HCT116 (cell line): ENCODE results near the gene UPK3A. TPM values are rescaled to one million over a fixed set of nuclear protein-coding genes. Genes with fewer than 3 reads are reported as not detected.

ENCODE experiments used
- ATAC-seq: fragments of 200-7000 bp; cut with Tn5 transposase; 2 replicates; pipeline ENCODE4 v1.9.1; 2020; ENCODE audit warnings: mild to moderate bottlenecking, moderate library complexity
- BruUV-seq: library from RNA; stranded (reverse); fragments of 400-500 nt; replicated peaks from 2 replicates; lab custom pipeline; 2021; lab: Mats Ljungman, UMichigan
- CTCF ChIA-PET: fragments of 300-600 bp; sonication (Branson Sonifier 250); formaldehyde crosslinking; loops from one replicate; lab custom pipeline; 2021; ENCODE audit warnings: antibody characterized with exemption; lab: Charles Lee
- POLR2A ChIA-PET: fragments of 300-600, 350-600 bp; sonication (Branson Sonifier 250); formaldehyde crosslinking; loops from one replicate; lab custom pipeline; 2021; ENCODE audit warnings: antibody characterized with exemption; lab: Charles Lee
- RAD21 ChIA-PET, 2 experiments: fragments of 300-600 bp; sonication (Branson Sonifier 250); formaldehyde crosslinking; loops; one replicate each; lab custom pipeline; 2023; ENCODE audit warnings: low total read pairs in 2 of 2; ENCODE audit not compliant: uncharacterized antibody in 2 of 2, unreplicated experiment in 2 of 2, low non-redundant PET in 1 of 2; lab: Charles Lee
- DNase-seq: peaks from one replicate; pipeline ENCODE4 v3.0.0-alpha.2; 2010; ENCODE audit warnings: low read depth, low spot score
- H2AFZ ChIP-seq: fragments of 200-600 bp; shearing (Covaris generic), sonication (generic); 2 replicates; pipeline ENCODE4 v1.6.1; 2017; ENCODE audit warnings: low read depth, mixed run types, mixed read lengths, antibody characterized with exemption, low read length; ENCODE audit not compliant: poor library complexity, severe bottlenecking
- H3K27ac ChIP-seq: 2 replicates; pipeline ENCODE4 v1.5.1; 2012; ENCODE audit warnings: low read depth, low read length
- H3K27me3 ChIP-seq: fragments of 200-600 bp; sonication (generic); 2 replicates; pipeline ENCODE4 v1.6.1; 2016; ENCODE audit warnings: mixed run types, low read length, mixed read lengths; ENCODE audit not compliant: insufficient read depth
- H3K36me3 ChIP-seq, 2 experiments: fragments of 200-500 bp in 1 of 2; fragments of 200-600 bp in 1 of 2; sonication (Bioruptor generic) in 1 of 2; sonication (generic) in 1 of 2; 2 replicates each; pipeline versions ENCODE4 v1.5.1 to v1.6.1; 2014 to 2016; ENCODE audit warnings: low read length in 2 of 2, inconsistent platforms in 1 of 2, mixed read lengths in 1 of 2, mixed run types in 1 of 2; ENCODE audit not compliant: insufficient read depth in 2 of 2, control insufficient read depth in 1 of 2
- H3K4me1 ChIP-seq, 2 experiments: fragments of 200-600 bp in 1 of 2; sonication (generic) in 1 of 2; 2 replicates each; pipeline versions ENCODE4 v1.5.1 to v1.6.1; 2012 to 2017; ENCODE audit warnings: low read length in 2 of 2, inconsistent platforms in 1 of 2, mild to moderate bottlenecking in 1 of 2, mixed read lengths in 1 of 2, mixed run types in 1 of 2, moderate library complexity in 1 of 2; ENCODE audit not compliant: insufficient read depth in 2 of 2, control insufficient read depth in 1 of 2
- H3K4me2 ChIP-seq: fragments of 200-600 bp; sonication (generic); 2 replicates; pipeline ENCODE4 v1.6.1; 2017; ENCODE audit warnings: mixed run types, low read length, mixed read lengths
- H3K4me3 ChIP-seq, 2 experiments: fragments of 200-600 bp in 1 of 2; sonication (generic) in 1 of 2; replicated peaks in 1 of 2; 2 replicates each; pipeline ENCODE4 v1.5.1; 2011 to 2016; ENCODE audit warnings: low read length in 2 of 2, control low read depth in 1 of 2, low read depth in 1 of 2, mild to moderate bottlenecking in 1 of 2, mixed read lengths in 1 of 2, mixed run types in 1 of 2
- H3K79me2 ChIP-seq: fragments of 200-600 bp; sonication (generic); 2 replicates; pipeline ENCODE4 v1.6.1; 2017; ENCODE audit warnings: mild to moderate bottlenecking, mixed run types, low read length, moderate library complexity, mixed read lengths; ENCODE audit not compliant: insufficient read depth
- H3K9ac ChIP-seq: fragments of 200-600 bp; sonication (generic); 2 replicates; pipeline ENCODE4 v1.6.1; 2016; ENCODE audit warnings: low read length, mixed read lengths
- H3K9me2 ChIP-seq: fragments of 200-600 bp; sonication (generic), shearing (Covaris generic); 2 replicates; pipeline ENCODE4 v1.6.1; 2017; ENCODE audit warnings: mixed run types, mild to moderate bottlenecking, moderate library complexity; ENCODE audit not compliant: insufficient read depth
- H3K9me3 ChIP-seq, 2 experiments: fragments of 200-500 bp in 1 of 2; fragments of 200-600 bp in 1 of 2; sonication (Bioruptor generic) in 1 of 2; sonication (generic) in 1 of 2; 2 replicates each; pipeline ENCODE4 v1.6.1; 2014 to 2017; ENCODE audit warnings: low read length in 2 of 2, mixed read lengths in 2 of 2, inconsistent platforms in 1 of 2, low read depth in 1 of 2, mild to moderate bottlenecking in 1 of 2, mixed run types in 1 of 2, moderate library complexity in 1 of 2; ENCODE audit not compliant: control insufficient read depth in 1 of 2, insufficient read depth in 1 of 2
- H4K20me1 ChIP-seq: fragments of 200-600 bp; sonication (generic), shearing (Covaris generic); 2 replicates; pipeline ENCODE4 v1.6.1; 2017; ENCODE audit warnings: mixed run types, mild to moderate bottlenecking, moderate library complexity; ENCODE audit not compliant: insufficient read depth
- CEBPB ChIP-seq: IDR thresholded peaks from 2 replicates; pipeline ENCODE4 v1.6.1; 2012; ENCODE audit warnings: low read depth
- EGR1 ChIP-seq: IDR thresholded peaks from 2 replicates; pipeline ENCODE4 v1.6.1; 2012; ENCODE audit warnings: low read depth
- EZH2 ChIP-seq: fragments of 200-600 bp; sonication (generic); IDR thresholded peaks from 2 replicates; pipeline ENCODE4 v1.6.1; 2017; ENCODE audit warnings: antibody characterized with exemption, mixed run types
- EZH2phosphoT487 ChIP-seq: fragments of 200-600 bp; IDR thresholded peaks from 2 replicates; pipeline ENCODE4 v1.6.1; 2018; ENCODE audit warnings: antibody characterized with exemption, borderline replicate concordance
- FOSL1 ChIP-seq: IDR thresholded peaks from 2 replicates; pipeline ENCODE4 v1.6.1; 2012; ENCODE audit warnings: low read depth
- JUND ChIP-seq: IDR thresholded peaks from 2 replicates; pipeline ENCODE4 v1.6.1; 2012
- POLR2A ChIP-seq: IDR thresholded peaks from 2 replicates; pipeline ENCODE4 v1.7.0; 2011; ENCODE audit warnings: borderline replicate concordance; ENCODE audit not compliant: insufficient read depth, insufficient read length; ENCODE audit errors: extremely low read depth
- SIN3A ChIP-seq: IDR thresholded peaks from 2 replicates; pipeline ENCODE4 v1.6.1; 2012; ENCODE audit warnings: low read depth
- SP1 ChIP-seq: IDR thresholded peaks from 2 replicates; pipeline ENCODE4 v1.6.1; 2012; ENCODE audit warnings: low read depth
- SRF ChIP-seq: IDR thresholded peaks from 2 replicates; pipeline ENCODE4 v1.6.1; 2012; ENCODE audit warnings: low read depth
- YY1 ChIP-seq: IDR thresholded peaks from 2 replicates; pipeline ENCODE4 v1.6.1; 2011; ENCODE audit warnings: low read length, low read depth, moderate library complexity, mild to moderate bottlenecking; ENCODE audit not compliant: insufficient replicate concordance; ENCODE audit errors: extremely low read depth
- ZNF274 ChIP-seq: fragments of 200-500 bp; sonication (Bioruptor generic); IDR thresholded peaks from 2 replicates; pipeline ENCODE4 v1.6.1; 2014; ENCODE audit warnings: mild to moderate bottlenecking, low read depth, low read length, inconsistent platforms
- intact Hi-C: fragments of 100-400 bp; cut with micrococcal nuclease; formaldehyde crosslinking; loops from 2 replicates; pipeline ENCODE4 v1.10.0; 2022
- total RNA-seq: library from RNA; stranded (reverse); gene quantifications from one replicate; pipeline ENCODE4 v1.2.1, GENCODE V29; 2021; ENCODE audit not compliant: unreplicated experiment
- TF ChIP-seq, protein P1 (sequence below), 3 experiments: fragments of 200-600 bp in 1 of 3; sonication (generic) in 1 of 3; IDR thresholded peaks in 2 of 3; conservative IDR thresholded peaks in 1 of 3; 2 replicates each; pipeline ENCODE4 v1.5.1; 2012 to 2017; ENCODE audit warnings: low read depth in 2 of 3, low read length in 2 of 3, antibody characterized with exemption in 1 of 3, borderline replicate concordance in 1 of 3, control low read depth in 1 of 3, mild to moderate bottlenecking in 1 of 3, mixed read lengths in 1 of 3, mixed run types in 1 of 3, moderate library complexity in 1 of 3; ENCODE audit not compliant: insufficient read depth in 1 of 3
- TF ChIP-seq, protein P2 (sequence below): IDR thresholded peaks from 2 replicates; pipeline ENCODE4 v1.6.1; 2011; ENCODE audit warnings: mild to moderate bottlenecking, low read length, moderate library complexity; ENCODE audit not compliant: insufficient replicate concordance; ENCODE audit errors: extremely low read depth
- TF ChIP-seq, protein P3 (sequence below): IDR thresholded peaks from 2 replicates; pipeline ENCODE4 v1.6.1; 2012; ENCODE audit warnings: low read depth
- TF ChIP-seq, protein P4 (sequence below): IDR thresholded peaks from 2 replicates; pipeline ENCODE4 v1.6.1; 2012
- TF ChIP-seq, protein P5 (sequence below): IDR thresholded peaks from 2 replicates; pipeline ENCODE4 v1.6.1; 2012

The UPK3A gene
- total RNA-seq, 1 experiment from 2014 or later: not detected

DNA sequence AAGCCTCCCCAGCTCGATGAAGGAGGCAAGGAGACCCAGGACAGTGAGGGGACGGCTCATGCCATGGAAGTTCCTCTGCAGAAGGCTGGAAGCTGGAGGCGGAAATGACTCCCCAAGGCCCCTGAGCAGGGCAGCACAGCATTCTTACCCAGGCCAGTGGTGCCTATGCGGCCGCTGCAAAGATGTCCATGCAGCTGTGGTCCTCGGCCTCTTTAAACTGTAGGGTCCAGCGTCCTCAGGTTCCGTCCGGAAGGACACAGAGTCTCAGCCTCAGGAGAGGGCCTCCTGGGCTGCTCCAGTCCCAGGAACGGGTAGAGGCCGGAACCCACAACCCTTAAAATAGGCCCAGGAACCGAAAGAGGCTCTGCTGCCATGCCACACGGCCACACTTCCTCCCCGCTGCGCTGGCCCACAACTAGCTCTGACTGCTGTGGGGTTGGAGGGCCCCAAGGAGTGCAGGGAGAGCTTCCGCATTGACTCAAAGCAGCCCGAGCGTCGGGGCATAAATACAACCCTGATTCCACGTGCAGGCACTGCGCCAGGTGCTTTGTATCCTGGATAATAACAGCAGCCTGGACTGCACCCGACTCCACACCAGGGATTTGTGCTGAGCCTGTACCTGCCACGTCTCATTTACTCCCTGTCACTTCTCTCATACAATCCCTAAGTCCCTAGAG lies 49.5 kb upstream of the UPK3A start (continued):
- TF ChIP-seq, protein P1, sequence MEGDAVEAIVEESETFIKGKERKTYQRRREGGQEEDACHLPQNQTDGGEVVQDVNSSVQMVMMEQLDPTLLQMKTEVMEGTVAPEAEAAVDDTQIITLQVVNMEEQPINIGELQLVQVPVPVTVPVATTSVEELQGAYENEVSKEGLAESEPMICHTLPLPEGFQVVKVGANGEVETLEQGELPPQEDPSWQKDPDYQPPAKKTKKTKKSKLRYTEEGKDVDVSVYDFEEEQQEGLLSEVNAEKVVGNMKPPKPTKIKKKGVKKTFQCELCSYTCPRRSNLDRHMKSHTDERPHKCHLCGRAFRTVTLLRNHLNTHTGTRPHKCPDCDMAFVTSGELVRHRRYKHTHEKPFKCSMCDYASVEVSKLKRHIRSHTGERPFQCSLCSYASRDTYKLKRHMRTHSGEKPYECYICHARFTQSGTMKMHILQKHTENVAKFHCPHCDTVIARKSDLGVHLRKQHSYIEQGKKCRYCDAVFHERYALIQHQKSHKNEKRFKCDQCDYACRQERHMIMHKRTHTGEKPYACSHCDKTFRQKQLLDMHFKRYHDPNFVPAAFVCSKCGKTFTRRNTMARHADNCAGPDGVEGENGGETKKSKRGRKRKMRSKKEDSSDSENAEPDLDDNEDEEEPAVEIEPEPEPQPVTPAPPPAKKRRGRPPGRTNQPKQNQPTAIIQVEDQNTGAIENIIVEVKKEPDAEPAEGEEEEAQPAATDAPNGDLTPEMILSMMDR (IDR thresholded peaks at IDR 0.05 in 2 of 3, conservative IDR thresholded peaks at IDR 0.05 in 1 of 3; ENCODE audit: borderline replicate concordance in 1 of 3, insufficient read depth in 1 of 3, low read depth in 2 of 3, low read length in 2 of 3): no peak
- TF ChIP-seq CEBPB (no peak), EGR1 (no peak)
- TF ChIP-seq, protein P2, sequence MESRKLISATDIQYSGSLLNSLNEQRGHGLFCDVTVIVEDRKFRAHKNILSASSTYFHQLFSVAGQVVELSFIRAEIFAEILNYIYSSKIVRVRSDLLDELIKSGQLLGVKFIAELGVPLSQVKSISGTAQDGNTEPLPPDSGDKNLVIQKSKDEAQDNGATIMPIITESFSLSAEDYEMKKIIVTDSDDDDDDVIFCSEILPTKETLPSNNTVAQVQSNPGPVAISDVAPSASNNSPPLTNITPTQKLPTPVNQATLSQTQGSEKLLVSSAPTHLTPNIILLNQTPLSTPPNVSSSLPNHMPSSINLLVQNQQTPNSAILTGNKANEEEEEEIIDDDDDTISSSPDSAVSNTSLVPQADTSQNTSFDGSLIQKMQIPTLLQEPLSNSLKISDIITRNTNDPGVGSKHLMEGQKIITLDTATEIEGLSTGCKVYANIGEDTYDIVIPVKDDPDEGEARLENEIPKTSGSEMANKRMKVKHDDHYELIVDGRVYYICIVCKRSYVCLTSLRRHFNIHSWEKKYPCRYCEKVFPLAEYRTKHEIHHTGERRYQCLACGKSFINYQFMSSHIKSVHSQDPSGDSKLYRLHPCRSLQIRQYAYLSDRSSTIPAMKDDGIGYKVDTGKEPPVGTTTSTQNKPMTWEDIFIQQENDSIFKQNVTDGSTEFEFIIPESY: no peak

DNA sequence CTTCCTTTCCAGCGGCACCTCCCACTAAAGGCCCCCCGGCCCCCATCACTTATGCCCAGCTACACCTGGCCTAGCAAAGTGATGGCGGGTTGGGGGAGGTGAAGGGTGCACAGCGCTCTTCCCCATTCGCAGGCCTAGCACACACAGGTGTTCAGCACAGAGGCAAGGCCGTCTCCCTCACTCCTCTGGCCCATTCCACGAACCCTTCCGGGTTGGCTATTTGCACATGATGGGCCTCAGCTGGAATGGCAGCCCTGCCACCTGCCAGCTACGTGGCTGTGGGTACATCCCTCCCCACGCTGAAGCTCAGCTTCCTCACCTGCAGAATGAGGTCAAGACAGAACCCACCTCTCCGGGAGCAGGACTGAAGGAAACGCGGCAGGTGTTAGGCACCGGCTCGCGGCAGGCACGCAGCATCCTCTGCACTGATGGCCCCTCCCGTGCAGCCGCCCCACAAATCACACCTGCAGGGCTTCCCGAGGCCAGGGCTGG lies 48.9 kb upstream of the UPK3A start:
- ChIA-PET POLR2A (interaction anchor here (0.6 kb wide), 1 partner anchor 487 kb away, joined by 3 read pairs; no protein-coding TSS in a partner anchor), RAD21 (no interaction called here), CTCF (no interaction called here)
- H3K27ac ChIP-seq: no peak overlapping the region
- H3K9ac ChIP-seq: no peak overlapping the region
- H3K9me3 ChIP-seq: no peaks in the 10 kb centered on the region
- H3K27me3 ChIP-seq: no peaks in the 10 kb centered on the region
- no peak for DNase-seq
- H4K20me1 ChIP-seq: no peaks in the 10 kb centered on the region
- H3K4me1 ChIP-seq: peaks cover 7 to 20% of the 10 kb centered on the region in 2 experiments; a peak in 3 of 4 replicates
- intact Hi-C loops: no loop called here
- no TSS peak for BruUV-seq
- ATAC-seq: no peak
- H3K36me3 ChIP-seq: no peaks in the 10 kb centered on the region; a peak in 2 of 4 replicates
- no peak overlapping the region for H3K4me3 ChIP-seq
- H3K79me2 ChIP-seq: peaks cover 38% of the 10 kb centered on the region
- no peak overlapping the region for H2AFZ ChIP-seq
- H3K9me2 ChIP-seq: no peaks in the 10 kb centered on the region
- no peak overlapping the region for H3K4me2 ChIP-seq
- TF ChIP-seq JUND (no peak), SP1 (no peak), SIN3A (no peak), YY1 (no peak), EZH2phosphoT487 (no peak), ZNF274 (no peak), POLR2A (no peak), CEBPB (no peak), EZH2 (no peak), FOSL1 (no peak), SRF (no peak)
- TF ChIP-seq, protein P3, sequence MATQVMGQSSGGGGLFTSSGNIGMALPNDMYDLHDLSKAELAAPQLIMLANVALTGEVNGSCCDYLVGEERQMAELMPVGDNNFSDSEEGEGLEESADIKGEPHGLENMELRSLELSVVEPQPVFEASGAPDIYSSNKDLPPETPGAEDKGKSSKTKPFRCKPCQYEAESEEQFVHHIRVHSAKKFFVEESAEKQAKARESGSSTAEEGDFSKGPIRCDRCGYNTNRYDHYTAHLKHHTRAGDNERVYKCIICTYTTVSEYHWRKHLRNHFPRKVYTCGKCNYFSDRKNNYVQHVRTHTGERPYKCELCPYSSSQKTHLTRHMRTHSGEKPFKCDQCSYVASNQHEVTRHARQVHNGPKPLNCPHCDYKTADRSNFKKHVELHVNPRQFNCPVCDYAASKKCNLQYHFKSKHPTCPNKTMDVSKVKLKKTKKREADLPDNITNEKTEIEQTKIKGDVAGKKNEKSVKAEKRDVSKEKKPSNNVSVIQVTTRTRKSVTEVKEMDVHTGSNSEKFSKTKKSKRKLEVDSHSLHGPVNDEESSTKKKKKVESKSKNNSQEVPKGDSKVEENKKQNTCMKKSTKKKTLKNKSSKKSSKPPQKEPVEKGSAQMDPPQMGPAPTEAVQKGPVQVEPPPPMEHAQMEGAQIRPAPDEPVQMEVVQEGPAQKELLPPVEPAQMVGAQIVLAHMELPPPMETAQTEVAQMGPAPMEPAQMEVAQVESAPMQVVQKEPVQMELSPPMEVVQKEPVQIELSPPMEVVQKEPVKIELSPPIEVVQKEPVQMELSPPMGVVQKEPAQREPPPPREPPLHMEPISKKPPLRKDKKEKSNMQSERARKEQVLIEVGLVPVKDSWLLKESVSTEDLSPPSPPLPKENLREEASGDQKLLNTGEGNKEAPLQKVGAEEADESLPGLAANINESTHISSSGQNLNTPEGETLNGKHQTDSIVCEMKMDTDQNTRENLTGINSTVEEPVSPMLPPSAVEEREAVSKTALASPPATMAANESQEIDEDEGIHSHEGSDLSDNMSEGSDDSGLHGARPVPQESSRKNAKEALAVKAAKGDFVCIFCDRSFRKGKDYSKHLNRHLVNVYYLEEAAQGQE: no peak
- TF ChIP-seq, protein P4, sequence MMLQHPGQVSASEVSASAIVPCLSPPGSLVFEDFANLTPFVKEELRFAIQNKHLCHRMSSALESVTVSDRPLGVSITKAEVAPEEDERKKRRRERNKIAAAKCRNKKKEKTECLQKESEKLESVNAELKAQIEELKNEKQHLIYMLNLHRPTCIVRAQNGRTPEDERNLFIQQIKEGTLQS: no peak
- TF ChIP-seq, protein P5, sequence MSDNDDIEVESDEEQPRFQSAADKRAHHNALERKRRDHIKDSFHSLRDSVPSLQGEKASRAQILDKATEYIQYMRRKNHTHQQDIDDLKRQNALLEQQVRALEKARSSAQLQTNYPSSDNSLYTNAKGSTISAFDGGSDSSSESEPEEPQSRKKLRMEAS: no peak
